GM13976 (cell line): ENCODE measurements around the gene CXXC5.
A peak's percentile ranks its signal among the peaks of the same experiment; 100 is the strongest.

Source experiments
- DNase-seq: peaks from one replicate; pipeline ENCODE4 v3.0.0; 2012; ENCODE audit warnings: low spot score
- in situ Hi-C: fragments of 300-500 bp; cut with MboI; formaldehyde crosslinking; loops from one replicate; pipeline ENCODE4 v1.12.0; 2022; ENCODE audit warnings: low sequenced_read_pairs, mixed read lengths, inconsistent platforms; ENCODE audit not compliant: unreplicated experiment
- TF ChIP-seq, protein P1 (sequence below): IDR thresholded peaks from 2 replicates; pipeline ENCODE4 v1.5.1; 2012; ENCODE audit warnings: borderline replicate concordance, mild to moderate bottlenecking; ENCODE audit not compliant: insufficient read depth; ENCODE audit errors: extremely low read depth, missing control alignments, control extremely low read depth

Gene CXXC5

DNA sequence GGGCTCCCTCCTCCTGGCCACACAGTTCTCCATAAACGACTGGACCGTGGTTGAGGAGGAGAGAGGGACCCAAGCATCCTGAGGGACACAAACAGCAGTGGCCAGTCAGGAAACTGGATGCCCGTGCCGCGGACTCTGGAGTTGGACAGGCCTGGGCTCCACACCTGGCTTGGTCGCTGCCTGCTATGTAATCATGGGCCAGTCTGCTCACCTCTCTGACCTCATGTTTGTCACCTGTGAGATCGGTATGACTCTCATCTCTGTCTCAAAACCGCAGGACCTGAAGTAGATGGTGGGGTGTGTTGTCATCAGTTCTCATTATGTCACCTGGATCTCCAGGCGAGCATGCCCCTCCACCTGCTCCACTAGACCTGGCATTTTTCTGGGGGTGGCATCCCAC, 14.5 kb downstream of the CXXC5 start:
- in situ Hi-C loops: no loop called here
- DNase-seq: no peak
- TF ChIP-seq, protein P1, sequence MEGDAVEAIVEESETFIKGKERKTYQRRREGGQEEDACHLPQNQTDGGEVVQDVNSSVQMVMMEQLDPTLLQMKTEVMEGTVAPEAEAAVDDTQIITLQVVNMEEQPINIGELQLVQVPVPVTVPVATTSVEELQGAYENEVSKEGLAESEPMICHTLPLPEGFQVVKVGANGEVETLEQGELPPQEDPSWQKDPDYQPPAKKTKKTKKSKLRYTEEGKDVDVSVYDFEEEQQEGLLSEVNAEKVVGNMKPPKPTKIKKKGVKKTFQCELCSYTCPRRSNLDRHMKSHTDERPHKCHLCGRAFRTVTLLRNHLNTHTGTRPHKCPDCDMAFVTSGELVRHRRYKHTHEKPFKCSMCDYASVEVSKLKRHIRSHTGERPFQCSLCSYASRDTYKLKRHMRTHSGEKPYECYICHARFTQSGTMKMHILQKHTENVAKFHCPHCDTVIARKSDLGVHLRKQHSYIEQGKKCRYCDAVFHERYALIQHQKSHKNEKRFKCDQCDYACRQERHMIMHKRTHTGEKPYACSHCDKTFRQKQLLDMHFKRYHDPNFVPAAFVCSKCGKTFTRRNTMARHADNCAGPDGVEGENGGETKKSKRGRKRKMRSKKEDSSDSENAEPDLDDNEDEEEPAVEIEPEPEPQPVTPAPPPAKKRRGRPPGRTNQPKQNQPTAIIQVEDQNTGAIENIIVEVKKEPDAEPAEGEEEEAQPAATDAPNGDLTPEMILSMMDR: no peak

DNA sequence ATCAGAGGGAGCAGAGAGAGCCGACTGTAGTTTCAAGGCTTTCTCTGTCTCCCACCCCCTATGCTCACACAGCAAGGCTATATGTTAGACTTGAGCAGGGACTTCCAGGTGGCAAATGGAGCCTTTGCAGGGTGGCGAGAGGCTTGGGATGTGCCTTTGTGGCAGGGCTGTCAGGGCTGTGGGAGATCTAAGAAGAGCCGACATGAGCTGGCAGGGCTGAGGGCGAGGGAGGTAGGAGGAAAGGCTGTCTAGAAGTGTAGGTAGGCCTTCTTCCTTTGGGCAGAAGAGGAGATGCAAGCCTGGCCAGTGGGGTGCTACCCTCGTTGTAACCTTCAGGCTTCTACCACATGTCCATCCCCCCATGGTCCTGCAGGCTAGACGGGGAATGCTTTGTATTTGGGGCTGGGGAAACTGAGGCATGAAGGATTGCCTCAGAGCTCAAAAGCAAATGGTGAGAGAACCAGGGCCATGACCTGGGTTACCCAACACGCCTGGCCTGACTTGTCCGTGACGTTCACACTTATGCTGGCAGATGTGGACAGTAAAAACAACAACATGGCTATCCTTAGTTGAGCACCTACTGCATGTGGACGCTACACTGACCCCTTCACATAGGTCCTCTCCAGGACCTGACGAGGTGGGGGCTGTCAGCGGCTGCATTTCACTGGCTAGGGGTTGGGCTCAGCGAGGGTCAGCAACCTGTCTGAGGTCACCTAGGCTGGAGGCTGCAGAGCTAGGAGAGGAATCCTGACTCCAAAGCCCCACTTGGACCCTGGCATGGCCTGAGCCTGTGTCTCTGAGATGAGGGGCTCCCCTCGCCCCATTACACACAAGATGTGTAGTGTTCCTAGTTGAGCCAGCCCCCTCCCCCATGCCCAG, 15.3 kb downstream of the CXXC5 start:
- DNase-seq: no peak
- in situ Hi-C loops: no loop called here
- TF ChIP-seq, protein P1: no peak

DNA sequence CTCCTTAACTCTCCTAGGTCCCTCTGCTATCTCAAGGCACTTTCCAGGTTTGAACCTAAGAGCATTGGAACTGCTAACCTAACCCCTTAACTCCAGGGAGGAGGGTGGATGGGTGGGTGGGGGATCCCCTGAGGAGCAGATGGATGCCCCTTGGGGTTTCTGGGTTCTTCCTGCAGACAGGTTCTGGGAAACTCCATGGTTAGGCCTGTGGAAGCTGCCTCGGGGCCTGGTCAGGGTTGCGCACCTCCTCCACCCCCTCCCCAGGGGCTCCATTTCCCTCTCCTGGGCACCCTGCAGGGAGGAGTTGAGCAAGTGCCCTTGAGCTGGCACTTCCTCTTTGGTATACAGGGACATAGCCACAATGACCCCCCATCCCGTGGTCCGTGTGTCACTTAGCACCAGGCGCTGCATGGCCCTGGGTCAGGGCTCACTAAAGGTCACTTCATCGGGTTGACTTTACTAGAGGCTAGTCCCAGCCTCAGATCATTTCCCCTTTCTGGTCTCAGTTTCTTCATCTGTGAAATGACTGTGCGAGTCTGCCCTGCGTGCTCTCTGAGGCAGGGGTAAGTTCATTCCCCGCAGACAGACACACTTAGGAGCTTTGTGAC, 16.0 kb downstream of the CXXC5 start:
- in situ Hi-C loops: no loop called here
- peak; percentile 81 for DNase-seq
- TF ChIP-seq, protein P1: no peak

DNA sequence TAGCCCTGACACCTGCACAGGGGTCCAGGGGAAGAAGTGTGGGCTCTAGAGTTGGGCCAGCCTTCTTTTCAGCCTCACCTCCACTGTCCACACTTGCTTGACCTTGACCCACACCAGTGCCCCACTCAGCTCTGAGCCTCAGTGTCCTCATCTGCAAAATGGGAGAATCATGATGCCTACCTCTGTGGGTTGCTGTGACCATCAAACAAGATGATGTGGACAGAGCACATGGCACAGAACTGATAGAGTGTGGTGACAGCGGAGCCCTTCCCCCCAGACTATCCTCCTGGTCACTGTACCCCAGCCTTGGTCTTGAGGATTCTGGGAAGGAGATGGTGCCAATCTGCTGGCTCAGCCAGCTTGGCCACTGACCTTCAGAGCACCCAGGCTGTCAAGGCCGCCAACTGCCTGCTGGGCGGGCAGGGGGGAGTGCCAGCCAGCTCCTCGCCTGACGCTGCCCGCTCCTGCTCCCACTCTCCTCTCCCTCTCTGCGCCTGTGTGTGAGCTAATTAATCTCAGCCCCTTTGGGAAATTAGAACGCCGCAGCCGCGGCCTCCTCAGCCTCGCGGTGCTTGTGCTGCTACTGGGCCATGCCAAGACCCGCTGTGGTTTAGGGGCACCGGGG, 16.7 kb downstream of the CXXC5 start:
- in situ Hi-C loops: no loop called here
- DNase-seq: no peak
- TF ChIP-seq, protein P1: no peak

DNA sequence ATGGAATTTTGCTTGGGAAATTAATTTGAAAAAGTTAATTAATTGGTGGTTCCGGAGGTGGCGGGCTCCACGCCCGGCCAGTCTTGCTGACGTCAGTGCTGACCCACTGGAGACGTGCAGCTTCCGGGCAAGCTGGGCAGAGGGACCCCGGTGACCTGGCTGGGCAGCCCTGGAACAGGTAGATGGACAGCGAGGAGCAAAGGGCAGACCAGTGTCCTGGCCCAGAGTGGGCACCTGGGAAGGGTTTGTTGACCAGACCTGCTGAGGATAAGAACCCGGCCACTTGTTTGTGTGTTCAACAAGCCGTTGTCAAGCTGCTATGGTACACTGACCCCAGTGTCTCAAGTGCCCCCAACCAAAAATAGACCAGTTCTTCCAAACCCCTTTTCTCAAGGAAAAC, 17.5 kb downstream of the CXXC5 start:
- no peak for DNase-seq
- TF ChIP-seq, protein P1: no peak
- in situ Hi-C loops: no loop called here

DNA sequence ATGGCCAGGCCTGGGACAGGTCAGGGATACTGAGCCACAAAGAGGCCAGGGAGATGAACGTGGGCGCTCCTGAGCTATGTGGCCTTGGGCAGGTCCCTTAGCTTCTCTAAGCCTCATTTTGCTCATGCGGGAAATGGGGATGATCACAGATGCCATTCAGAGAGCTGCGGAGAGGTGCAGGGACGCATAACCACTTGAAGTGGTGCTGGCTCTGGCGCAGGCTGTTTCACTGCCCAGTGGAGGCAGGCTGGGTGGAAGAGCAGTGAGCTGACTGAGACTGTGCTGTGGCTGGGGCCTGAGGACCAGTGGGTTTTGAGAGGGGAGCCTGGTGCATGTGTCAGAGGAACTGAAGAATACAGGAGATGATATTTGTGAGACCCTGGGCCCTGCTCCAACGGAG, 18.4 kb downstream of the CXXC5 start:
- TF ChIP-seq, protein P1: no peak
- no peak for DNase-seq
- in situ Hi-C loops: no loop called here
